Epidermal melanocyte (primary cell): ENCODE results near the gene ZNF778.
"Not testable (repeated sequence)": the region's sequence is repeated elsewhere in the genome, so short reads cannot be mapped to it uniquely, and the experiment has no call there.

Source experiments
- DNase-seq: peaks from one replicate; pipeline ENCODE4 v3.0.0; 2011; ENCODE audit warnings: low spot score; ENCODE audit not compliant: insufficient read length

Gene ZNF778

DNA sequence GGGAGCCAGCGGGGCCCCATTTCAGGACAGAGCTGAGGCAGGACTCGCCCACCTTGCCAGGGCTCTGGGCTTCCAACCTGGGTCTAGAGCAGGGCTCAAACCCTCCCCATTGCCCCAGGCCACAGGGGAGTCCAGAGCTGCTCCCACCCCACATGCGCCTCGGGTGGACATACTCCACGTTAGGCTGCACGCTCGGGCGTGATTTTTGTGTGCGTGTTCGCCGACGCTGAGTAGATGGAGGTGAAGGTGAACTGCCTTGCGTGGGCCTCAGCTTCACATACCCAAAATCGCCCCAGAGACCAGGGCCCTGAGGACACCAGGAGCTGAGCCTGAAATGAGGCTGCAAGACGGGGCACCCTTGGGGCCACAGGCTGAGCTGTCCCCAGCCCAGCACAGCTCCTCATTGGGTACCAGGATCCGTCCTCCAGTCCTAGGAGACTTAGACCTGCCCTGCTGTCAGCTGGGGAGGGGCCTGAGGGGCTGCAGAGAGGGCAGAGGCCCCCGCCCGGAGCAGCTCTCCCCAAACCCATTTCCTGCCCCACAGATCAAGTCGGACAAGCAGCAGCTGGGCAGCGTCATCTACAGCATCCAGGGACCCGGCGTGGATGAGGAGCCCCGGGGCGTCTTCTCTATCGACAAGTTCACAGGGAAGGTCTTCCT, 37.7 kb upstream of the ZNF778 start:
- DNase-seq, result no peak

DNA sequence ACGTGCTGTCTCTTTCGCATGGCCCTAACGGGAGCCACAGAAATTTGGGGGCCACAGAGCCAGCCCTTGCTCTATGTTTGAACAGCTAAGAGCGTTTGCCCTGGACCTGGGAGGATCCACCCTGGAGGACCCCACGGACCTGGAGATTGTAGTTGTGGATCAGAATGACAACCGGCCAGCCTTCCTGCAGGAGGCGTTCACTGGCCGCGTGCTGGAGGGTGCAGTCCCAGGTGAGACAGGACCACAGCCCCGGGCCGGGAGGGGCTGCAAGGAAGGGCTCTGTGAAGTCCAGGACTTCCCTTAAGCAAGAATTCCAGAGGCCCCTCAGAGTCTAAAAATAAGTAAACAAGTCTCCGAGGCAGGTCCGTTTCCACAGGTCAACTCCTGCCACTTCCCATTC, 34.0 kb upstream of the ZNF778 start:
- DNase-seq, result no peak

- no peak for DNase-seq
Measured at GRCh38 chr16:89183975-89184676, 33.4 kb upstream of the ZNF778 start.

GRCh38 chr16:89184677-89184932, 32.9 kb upstream of the ZNF778 start:
- DNase-seq, result no peak

DNA sequence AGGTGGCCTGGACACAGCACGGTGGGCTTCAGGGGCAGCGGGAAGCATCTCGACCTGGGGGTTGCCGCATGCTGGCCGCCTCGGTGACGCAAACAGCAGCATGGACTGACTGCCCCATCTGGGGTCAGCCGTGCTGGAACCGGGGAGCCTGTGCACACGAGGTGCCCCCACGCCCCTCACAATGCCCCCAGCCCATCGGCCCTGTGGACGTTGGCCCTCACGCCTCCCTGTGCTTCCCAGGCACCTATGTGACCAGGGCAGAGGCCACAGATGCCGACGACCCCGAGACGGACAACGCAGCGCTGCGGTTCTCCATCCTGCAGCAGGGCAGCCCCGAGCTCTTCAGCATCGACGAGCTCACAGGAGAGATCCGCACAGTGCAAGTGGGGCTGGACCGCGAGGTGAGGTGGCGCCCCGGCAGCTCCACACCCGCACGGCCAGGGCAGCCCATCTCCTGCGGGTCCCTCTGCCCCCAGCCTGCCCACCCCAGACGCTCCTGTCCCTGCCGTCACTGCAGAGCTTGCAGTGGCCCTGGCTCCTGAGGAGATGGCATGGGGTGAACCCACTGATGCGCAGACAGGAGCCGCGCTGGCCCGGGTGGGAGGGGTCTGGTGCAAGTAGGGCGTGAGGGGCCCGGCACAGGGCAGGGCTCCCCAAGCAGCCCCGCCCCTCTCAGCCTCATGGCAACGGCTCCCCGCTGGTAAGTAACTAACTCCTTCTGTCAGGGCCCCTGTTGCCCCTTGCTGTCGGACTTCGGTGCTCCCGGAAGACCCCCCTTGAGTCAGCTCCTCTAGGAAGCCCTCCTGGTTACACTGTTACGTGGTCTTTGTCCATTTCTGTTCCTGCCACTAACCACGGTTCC, 32.3 kb upstream of the ZNF778 start:
- DNase-seq, result no peak

GRCh38 chr16:89185887-89186592, 31.5 kb upstream of the ZNF778 start:
- not testable (repeated sequence) for DNase-seq

- DNase-seq, result not testable (repeated sequence)
Measured at GRCh38 chr16:89186593-89187031, 30.9 kb upstream of the ZNF778 start.

GRCh38 chr16:89187032-89187769, 30.3 kb upstream of the ZNF778 start:
- DNase-seq, result peak; percentile 41

GRCh38 chr16:89187770-89188392, 29.6 kb upstream of the ZNF778 start:
- DNase-seq, result no peak

DNA sequence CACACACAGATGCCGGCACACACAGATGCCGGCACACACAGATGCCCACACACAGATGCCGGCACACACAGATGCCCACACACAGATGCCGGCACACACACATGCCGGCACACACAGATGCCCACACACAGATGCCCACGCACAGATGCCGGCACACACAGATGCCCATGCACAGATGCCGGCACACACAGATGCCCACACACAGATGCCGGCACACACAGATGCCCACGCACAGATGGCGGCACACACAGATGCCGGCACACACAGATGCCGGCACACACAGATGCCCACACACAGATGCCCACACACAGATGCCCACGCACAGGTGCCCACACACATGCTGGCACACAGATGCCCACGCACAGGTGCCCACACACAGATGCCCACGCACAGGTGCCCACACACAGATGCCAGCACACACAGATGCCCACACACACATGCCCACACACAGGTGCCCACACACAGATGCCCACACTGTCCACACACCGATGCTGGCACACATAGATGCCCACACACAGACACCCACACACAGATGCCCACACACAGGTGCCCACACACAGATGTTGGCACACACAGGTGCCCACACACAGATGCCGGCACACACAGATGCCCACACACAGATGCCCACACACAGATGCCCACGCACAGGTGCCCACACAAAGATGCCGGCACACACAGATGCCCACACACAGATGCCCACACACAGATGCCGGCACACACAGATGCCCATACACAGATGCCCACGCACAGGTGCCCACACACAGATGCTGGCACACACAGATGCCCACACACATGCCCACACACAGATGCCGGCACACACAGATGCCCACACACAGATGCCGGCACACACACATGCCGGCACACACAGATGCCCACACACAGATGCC, 28.8 kb upstream of the ZNF778 start:
- DNase-seq, result not testable (repeated sequence)

GRCh38 chr16:89189358-89190025, 28.0 kb upstream of the ZNF778 start:
- no peak for DNase-seq

- no peak for DNase-seq
Measured at GRCh38 chr16:89190150-89190958, 27.1 kb upstream of the ZNF778 start.

- DNase-seq, result no peak
Measured at GRCh38 chr16:89191033-89191900, 26.2 kb upstream of the ZNF778 start.

DNA sequence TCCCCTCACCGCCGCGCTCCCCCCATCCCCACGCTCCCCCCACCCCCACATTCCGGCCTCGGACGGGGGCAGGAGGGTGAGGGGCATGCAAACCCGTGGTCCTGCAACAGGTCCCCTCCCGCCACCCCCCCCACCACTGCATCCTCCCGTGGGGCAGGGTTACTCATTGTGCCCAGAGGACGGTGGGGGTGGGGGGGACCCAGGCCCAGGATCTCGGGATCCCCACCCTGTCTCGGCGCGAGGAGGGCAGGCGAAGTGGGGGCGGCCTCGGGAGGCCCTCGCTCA, 25.7 kb upstream of the ZNF778 start:
- DNase-seq, result no peak

DNA sequence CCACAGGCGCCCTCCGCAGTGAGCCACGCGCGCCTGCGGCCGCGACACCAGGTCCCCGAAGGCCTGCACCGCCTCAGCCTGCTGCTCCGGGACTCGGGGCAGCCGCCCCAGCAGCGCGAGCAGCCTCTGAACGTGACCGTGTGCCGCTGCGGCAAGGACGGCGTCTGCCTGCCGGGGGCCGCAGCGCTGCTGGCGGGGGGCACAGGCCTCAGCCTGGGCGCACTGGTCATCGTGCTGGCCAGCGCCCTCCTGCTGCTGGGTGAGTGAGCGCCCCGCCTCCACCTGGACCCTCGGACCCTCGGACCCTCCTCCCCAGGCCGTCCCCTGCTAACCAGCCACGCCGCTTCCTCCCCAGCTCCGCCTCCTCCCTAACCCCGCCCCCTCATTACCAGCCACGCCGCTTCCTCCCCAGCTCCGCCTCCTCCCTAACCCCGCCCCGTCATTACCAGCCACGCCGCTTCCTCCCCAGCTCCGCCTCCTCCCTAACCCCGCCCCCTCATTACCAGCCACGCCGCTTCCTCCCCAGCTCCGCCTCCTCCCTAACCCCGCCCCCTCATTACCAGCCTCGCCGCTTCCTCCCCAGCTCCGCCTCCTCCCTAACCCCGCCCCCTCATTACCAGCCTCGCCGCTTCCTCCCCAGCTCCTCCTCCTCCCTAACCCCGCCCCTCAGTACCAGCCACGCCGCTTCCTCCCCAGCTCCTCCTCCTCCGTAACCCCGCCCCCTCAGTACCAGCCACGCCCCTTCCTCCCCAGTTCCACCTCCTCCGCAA, 25.1 kb upstream of the ZNF778 start:
- DNase-seq, result not testable (repeated sequence)

GRCh38 chr16:89192956-89193575, 24.4 kb upstream of the ZNF778 start:
- DNase-seq, result no peak
